ENCODE results near the gene SMARCD1.
A peak's percentile ranks its signal among the peaks of the same experiment; 100 is the strongest.

Gene SMARCD1

DNA sequence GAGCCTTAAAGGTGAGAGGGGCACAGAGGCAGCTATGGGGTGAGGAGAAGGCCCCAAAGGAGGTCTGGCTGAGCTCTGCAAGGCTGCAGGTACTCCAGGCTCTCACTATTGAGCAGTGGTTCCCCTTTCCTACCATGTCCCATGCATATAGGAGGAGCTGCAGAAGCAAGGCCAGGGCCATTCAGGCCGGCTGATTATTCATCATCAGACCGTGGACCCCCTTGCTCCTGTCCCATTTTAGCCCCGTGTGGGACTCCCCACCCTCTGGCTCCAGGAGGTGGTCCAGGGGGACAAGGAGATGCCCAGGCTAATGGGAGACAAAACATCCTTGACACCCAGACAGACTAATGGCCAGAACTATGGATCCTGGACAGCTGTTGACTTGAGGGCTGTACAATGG lies 21.8 kb downstream of the SMARCD1 start:
- no peak overlapping the region for H3K4me3 ChIP-seq (ENCODE audit: low read depth, low read length)
- DNase-seq (ENCODE audit: low read depth) = no peak
- in situ Hi-C loops (cut with HindIII; ENCODE audit: low sequenced_read_pairs) = no loop called here
- TF ChIP-seq CTCF (IDR thresholded peaks at IDR 0.05; ENCODE audit: low read depth, low read length, missing control alignments) = no peak

- TF ChIP-seq CTCF (IDR thresholded peaks at IDR 0.05; ENCODE audit: low read depth, low read length, missing control alignments) = no peak
- no peak overlapping the region for H3K4me3 ChIP-seq (ENCODE audit: low read depth, low read length)
- in situ Hi-C loops (cut with HindIII; ENCODE audit: low sequenced_read_pairs) = no loop called here
- DNase-seq (ENCODE audit: low read depth) = no peak
These were observed 22.5 kb downstream of the SMARCD1 start for GRCh38 chr12:50107416-50108268.

GRCh38 chr12:50109319-50109718 lies 24.2 kb downstream of the SMARCD1 start:
- in situ Hi-C loops (cut with HindIII; ENCODE audit: low sequenced_read_pairs) = no loop called here
- H3K4me3 ChIP-seq (ENCODE audit: low read depth, low read length) = no peak overlapping the region
- TF ChIP-seq CTCF (IDR thresholded peaks at IDR 0.05; ENCODE audit: low read depth, low read length, missing control alignments) = no peak
- DNase-seq (ENCODE audit: low read depth) = no peak

GRCh38 chr12:50110127-50110761 lies 25.1 kb downstream of the SMARCD1 start:
- in situ Hi-C loops (cut with HindIII; ENCODE audit: low sequenced_read_pairs) = no loop called here
- DNase-seq (ENCODE audit: low read depth) = no peak
- no peak overlapping the region for H3K4me3 ChIP-seq (ENCODE audit: low read depth, low read length)
- no peak for TF ChIP-seq CTCF (IDR thresholded peaks at IDR 0.05; ENCODE audit: low read depth, low read length, missing control alignments)

DNA sequence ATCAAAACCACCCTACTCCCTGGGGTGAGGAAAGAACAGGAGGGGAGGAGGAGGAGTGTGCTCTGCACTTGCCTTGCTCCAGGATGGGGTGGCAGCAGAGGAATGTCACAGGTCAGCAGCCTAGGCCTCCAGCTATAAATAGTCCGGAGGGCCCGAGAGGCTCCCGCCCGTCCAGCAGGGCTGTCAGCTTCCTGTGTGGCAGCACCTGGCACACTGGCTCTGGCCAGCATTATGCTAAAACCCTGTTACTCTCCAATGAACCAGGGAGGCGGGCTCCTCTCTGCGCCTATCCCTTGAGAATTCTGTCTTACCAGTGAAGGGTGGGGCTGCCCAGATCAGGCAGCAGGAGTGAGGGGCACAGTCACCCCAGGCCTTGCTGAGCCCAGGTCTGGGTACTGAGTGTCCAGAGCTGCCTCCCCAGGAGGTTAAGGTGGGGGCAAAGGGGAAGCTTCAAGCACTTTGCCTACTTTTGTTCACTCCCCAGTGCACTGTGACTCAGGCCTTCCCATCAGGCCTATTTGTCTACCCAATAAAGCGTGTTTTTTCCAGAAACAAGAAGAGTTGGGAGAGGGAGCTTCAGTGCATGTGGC lies 25.7 kb downstream of the SMARCD1 start:
- no peak for TF ChIP-seq CTCF (IDR thresholded peaks at IDR 0.05; ENCODE audit: low read depth, low read length, missing control alignments)
- in situ Hi-C loops (cut with HindIII; ENCODE audit: low sequenced_read_pairs) = no loop called here
- DNase-seq (ENCODE audit: low read depth) = no peak
- no peak overlapping the region for H3K4me3 ChIP-seq (ENCODE audit: low read depth, low read length)

DNA sequence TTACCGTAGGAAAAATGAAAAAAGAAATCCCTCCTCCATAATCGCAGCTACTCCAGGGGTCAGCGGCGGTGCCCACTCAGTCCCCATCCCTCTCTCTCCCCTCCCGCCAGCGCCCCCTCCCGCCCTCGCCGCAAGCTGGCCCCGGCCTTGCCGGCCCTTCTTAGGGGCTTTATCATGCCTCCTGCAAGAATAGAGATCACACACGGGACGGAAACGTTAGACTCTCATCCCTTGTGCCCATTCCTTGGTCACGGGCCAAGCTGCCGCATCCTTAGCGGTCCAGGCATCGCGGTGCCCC lies 26.2 kb downstream of the SMARCD1 start:
- no peak for TF ChIP-seq CTCF (IDR thresholded peaks at IDR 0.05; ENCODE audit: low read depth, low read length, missing control alignments)
- peak overlapping the region; percentile 22 for H3K4me3 ChIP-seq (ENCODE audit: low read depth, low read length)
- no peak for DNase-seq (ENCODE audit: low read depth)
- in situ Hi-C loops (cut with HindIII; ENCODE audit: low sequenced_read_pairs) = no loop called here

All from astrocyte of the cerebellum (primary cell).